ENCODE measurements around the gene PCCA. TPM values are rescaled to one million over a fixed set of nuclear protein-coding genes. Genes with fewer than 3 reads are reported as not detected.

PCCA gene
- total RNA-seq, 1 experiment from 2014 or later: 16.1 TPM

- H3K9me2 ChIP-seq (ENCODE audit: insufficient read depth): 0 out of 2 replicates have a peak, but pooled peaks cover 4% of the 10 kb centered on the region
- CTCF ChIA-PET: no interaction called here
- no peaks in the 10 kb centered on the region for H3K4me1 ChIP-seq (replicated peaks; ENCODE audit: insufficient read depth)
- BruUV-seq (replicated peaks): no TSS peak
- TF ChIP-seq CTCF (conservative IDR thresholded peaks at IDR 0.05) (no peak), EZH2 (IDR thresholded peaks at IDR 0.05; ENCODE audit: low read depth) (no peak)
- H2AFZ ChIP-seq: no peak overlapping the region
- no peak for DNase-seq
- H3K27me3 ChIP-seq (ENCODE audit: insufficient read depth, low read depth): no peaks in the 10 kb centered on the region
- H3K4me3 ChIP-seq: no peak overlapping the region
- no peaks in the 10 kb centered on the region for H4K20me1 ChIP-seq (ENCODE audit: insufficient read depth)
- no peak overlapping the region for H3K27ac ChIP-seq
- H3K9me3 ChIP-seq (ENCODE audit: insufficient read depth, low read depth): peaks cover 7% of the 10 kb centered on the region
- no peaks in the 10 kb centered on the region for H3F3A ChIP-seq (ENCODE audit: insufficient read depth, low read depth)
- POLR2A ChIA-PET (ENCODE audit: unreplicated experiment): no interaction called here
- H3K4me2 ChIP-seq: no peak overlapping the region
- H3K79me2 ChIP-seq (ENCODE audit: low read depth): no peaks in the 10 kb centered on the region
- no peaks in the 10 kb centered on the region; the same call in 1 of the 2 replicates for H3K36me3 ChIP-seq (ENCODE audit: low read depth)
- intact Hi-C loops (cut with micrococcal nuclease; ENCODE audit: unreplicated experiment): no loop called here
Observed at GRCh38 chr13:100125946-100126345, 37.1 kb downstream of the PCCA start.

- no peak overlapping the region for H3K4me2 ChIP-seq
- CTCF ChIA-PET: no interaction called here
Observed at GRCh38 chr13:100128373-100128772, 39.5 kb downstream of the PCCA start.

GRCh38 chr13:100128838-100129237 is 39.9 kb downstream of the PCCA start:
- no peaks in the 10 kb centered on the region for H4K20me1 ChIP-seq (ENCODE audit: insufficient read depth)
- intact Hi-C loops (cut with micrococcal nuclease; ENCODE audit: unreplicated experiment): no loop called here
- TF ChIP-seq EZH2 (IDR thresholded peaks at IDR 0.05; ENCODE audit: low read depth) (no peak), CTCF (conservative IDR thresholded peaks at IDR 0.05) (no peak)
- H2AFZ ChIP-seq: no peak overlapping the region
- ChIA-PET CTCF (no interaction called here), POLR2A (ENCODE audit: unreplicated experiment) (no interaction called here)
- no peaks in the 10 kb centered on the region for H3K9me3 ChIP-seq (ENCODE audit: insufficient read depth, low read depth)
- no peak for DNase-seq
- H3K36me3 ChIP-seq (ENCODE audit: low read depth): no peaks in the 10 kb centered on the region
- no peak overlapping the region for H3K4me2 ChIP-seq
- H3K4me1 ChIP-seq (replicated peaks; ENCODE audit: insufficient read depth): no peaks in the 10 kb centered on the region
- no peak overlapping the region for H3K4me3 ChIP-seq
- peaks cover 3% of the 10 kb centered on the region; the same call in 1 of the 2 replicates for H3F3A ChIP-seq (ENCODE audit: insufficient read depth, low read depth)
- no peaks in the 10 kb centered on the region for H3K79me2 ChIP-seq (ENCODE audit: low read depth)
- no peaks in the 10 kb centered on the region for H3K27me3 ChIP-seq (ENCODE audit: insufficient read depth, low read depth)
- H3K27ac ChIP-seq: no peak overlapping the region
- no peaks in the 10 kb centered on the region for H3K9me2 ChIP-seq (ENCODE audit: insufficient read depth)
- BruUV-seq (replicated peaks): no TSS peak

More at GRCh38 chr13:100128373-100128772, 39.5 kb downstream of the PCCA start:
- Histone ChIP-seq H3K27me3 (ENCODE audit: insufficient read depth, low read depth) (no peaks in the 10 kb centered on the region), H2AFZ (no peak overlapping the region), H3K27ac (no peak overlapping the region), H3F3A (ENCODE audit: insufficient read depth, low read depth) (peaks cover 3% of the 10 kb centered on the region; the same call in 1 of the 2 replicates), H3K4me3 (no peak overlapping the region), H3K9me3 (ENCODE audit: insufficient read depth, low read depth) (no peaks in the 10 kb centered on the region), H4K20me1 (ENCODE audit: insufficient read depth) (no peaks in the 10 kb centered on the region), H3K9me2 (ENCODE audit: insufficient read depth) (no peaks in the 10 kb centered on the region), H3K4me1 (replicated peaks; ENCODE audit: insufficient read depth) (no peaks in the 10 kb centered on the region), H3K36me3 (ENCODE audit: low read depth) (no peaks in the 10 kb centered on the region), H3K79me2 (ENCODE audit: low read depth) (no peaks in the 10 kb centered on the region)
- intact Hi-C loops (cut with micrococcal nuclease; ENCODE audit: unreplicated experiment): no loop called here
- BruUV-seq (replicated peaks): no TSS peak
- TF ChIP-seq EZH2 (IDR thresholded peaks at IDR 0.05; ENCODE audit: low read depth) (no peak), CTCF (conservative IDR thresholded peaks at IDR 0.05) (no peak)
- POLR2A ChIA-PET (ENCODE audit: unreplicated experiment): no interaction called here
- peak in 1 of 2 experiments; percentile 3 for DNase-seq

All from PC-9 (cell line).